SK-N-MC (cell line): Measurements from ENCODE around the gene CKMT1A.
"Not testable (repeated sequence)": the region's sequence is repeated elsewhere in the genome, so short reads cannot be mapped to it uniquely, and the experiment has no call there.

Source experiments
- EZH2 ChIP-seq: fragments of 200-600 bp; sonication (generic); IDR thresholded peaks from one replicate; pipeline ENCODE4 v1.6.1; 2017; ENCODE audit warnings: antibody characterized with exemption
- FOXP2 ChIP-seq: optimal IDR thresholded peaks from 2 replicates; pipeline ENCODE3; 2011; ENCODE audit warnings: mild to moderate bottlenecking, moderate library complexity; ENCODE audit not compliant: insufficient read depth; ENCODE audit errors: extremely low read length, control extremely low read depth
- POLR2AphosphoS5 ChIP-seq: IDR thresholded peaks from 2 replicates; pipeline ENCODE4 v1.6.1; 2012; ENCODE audit warnings: mild to moderate bottlenecking, low read depth, low read length, borderline replicate concordance

- TF ChIP-seq POLR2AphosphoS5, EZH2, FOXP2: not testable (repeated sequence)
These were observed 19.5 kb upstream of the CKMT1A start for GRCh38 chr15:43674175-43674574.
